MG63 (cell line): ENCODE results near the gene LIN28A. TPM values are rescaled to one million over a fixed set of nuclear protein-coding genes. Genes with fewer than 3 reads are reported as not detected.

Source experiments
- DNase-seq: peaks from one replicate; pipeline ENCODE4 v3.0.0-alpha.2; 2020
- H3K27me3 ChIP-seq: fragments of 250-450 bp; sonication (Bioruptor Pico); 2 replicates; pipeline ENCODE4 v1.5.1; 2020; ENCODE audit warnings: mild to moderate bottlenecking, moderate library complexity
- H3K36me3 ChIP-seq: fragments of 250-450 bp; sonication (Bioruptor Pico); 2 replicates; pipeline ENCODE4 v1.5.1; 2020; ENCODE audit warnings: mild to moderate bottlenecking, moderate library complexity
- H3K4me3 ChIP-seq: fragments of 250-450 bp; sonication (Bioruptor Pico); 2 replicates; pipeline ENCODE4 v1.5.1; 2020; ENCODE audit warnings: mild to moderate bottlenecking, moderate library complexity
- H3K9me3 ChIP-seq: fragments of 250-450 bp; sonication (Bioruptor Pico); 2 replicates; pipeline ENCODE4 v1.5.1; 2020; ENCODE audit warnings: mild to moderate bottlenecking, moderate library complexity
- total RNA-seq: library from RNA; depleted of rRNA; stranded (reverse); fragments of >200 nt; shearing (Covaris generic); gene quantifications from 2 replicates; pipeline ENCODE4 v1.2.3, GENCODE V29; 2014; ENCODE audit warnings: low replicate concordance

LIN28A gene
- total RNA-seq, 1 experiment from 2014 or later, result not detected

- no peak for DNase-seq
- no peaks in the 10 kb centered on the region for H3K36me3 ChIP-seq
- peaks cover 63% of the 10 kb centered on the region for H3K27me3 ChIP-seq
- no peak overlapping the region for H3K4me3 ChIP-seq
- H3K9me3 ChIP-seq, result no peaks in the 10 kb centered on the region
These were observed 1.7 kb downstream of the LIN28A start for GRCh38 chr1:26412180-26412840.

DNA sequence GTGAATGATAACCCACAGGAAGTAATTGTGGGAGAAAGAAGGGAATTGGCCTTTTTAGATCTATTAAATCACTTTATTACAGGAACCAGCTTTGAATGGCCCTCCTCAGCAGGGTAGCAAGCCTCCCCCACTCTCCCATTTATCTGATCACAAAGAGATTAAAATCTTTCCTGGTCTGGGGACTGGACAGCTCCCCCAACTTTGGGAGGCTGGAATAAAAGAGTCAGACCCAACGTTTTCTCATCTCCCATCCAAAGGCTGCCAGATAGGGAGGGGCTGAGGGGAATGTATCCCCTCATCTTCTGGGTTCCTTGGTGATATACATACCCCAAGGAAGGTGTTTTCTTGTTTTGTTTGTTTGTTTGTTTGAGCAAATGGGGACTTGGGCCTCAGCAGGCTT is 2.4 kb downstream of the LIN28A start:
- H3K27me3 ChIP-seq, result peaks cover 63% of the 10 kb centered on the region

GRCh38 chr1:26417111-26417759 is 6.6 kb downstream of the LIN28A start:
- no peaks in the 10 kb centered on the region for H3K9me3 ChIP-seq
- peaks cover 36% of the 10 kb centered on the region for H3K27me3 ChIP-seq
- H3K36me3 ChIP-seq, result no peaks in the 10 kb centered on the region
- H3K4me3 ChIP-seq, result no peak overlapping the region
- DNase-seq, result peak; percentile 54

More for the DNA sequence above, 2.4 kb downstream of the LIN28A start:
- no peaks in the 10 kb centered on the region for H3K9me3 ChIP-seq
- no peaks in the 10 kb centered on the region for H3K36me3 ChIP-seq
- no peak for DNase-seq
- no peak overlapping the region for H3K4me3 ChIP-seq

DNA sequence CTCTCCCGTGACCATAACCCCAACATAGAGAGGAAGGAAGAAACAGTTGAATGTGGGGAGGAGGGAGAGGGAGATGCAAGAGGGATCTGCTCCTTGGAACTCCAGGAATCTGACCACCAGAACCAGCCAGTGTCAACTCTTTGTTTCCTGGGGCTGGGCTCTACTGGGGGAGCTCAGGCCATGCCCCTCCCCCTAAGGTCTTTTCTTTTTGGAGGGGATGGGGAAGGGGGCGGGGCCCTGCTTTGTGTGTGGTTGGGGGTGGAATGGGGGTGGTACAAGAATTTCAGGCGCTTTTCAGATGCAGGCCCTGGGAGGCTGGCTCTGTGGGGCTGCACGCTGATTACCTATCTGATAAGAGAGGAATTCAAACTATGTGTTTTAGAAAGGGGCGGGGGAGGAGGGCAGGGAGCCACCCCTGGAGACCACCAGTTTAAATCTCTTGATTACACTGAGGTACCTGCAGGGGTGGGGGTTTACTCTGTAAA is 8.3 kb downstream of the LIN28A start:
- Histone ChIP-seq H3K4me3 (no peak overlapping the region), H3K9me3 (no peaks in the 10 kb centered on the region), H3K27me3 (peaks cover 29% of the 10 kb centered on the region), H3K36me3 (no peaks in the 10 kb centered on the region)
- no peak for DNase-seq

GRCh38 chr1:26419494-26419893 is 8.9 kb downstream of the LIN28A start:
- no peak for DNase-seq
- Histone ChIP-seq H3K4me3 (no peak overlapping the region), H3K27me3 (peaks cover 29% of the 10 kb centered on the region), H3K36me3 (no peaks in the 10 kb centered on the region), H3K9me3 (no peaks in the 10 kb centered on the region)

DNA sequence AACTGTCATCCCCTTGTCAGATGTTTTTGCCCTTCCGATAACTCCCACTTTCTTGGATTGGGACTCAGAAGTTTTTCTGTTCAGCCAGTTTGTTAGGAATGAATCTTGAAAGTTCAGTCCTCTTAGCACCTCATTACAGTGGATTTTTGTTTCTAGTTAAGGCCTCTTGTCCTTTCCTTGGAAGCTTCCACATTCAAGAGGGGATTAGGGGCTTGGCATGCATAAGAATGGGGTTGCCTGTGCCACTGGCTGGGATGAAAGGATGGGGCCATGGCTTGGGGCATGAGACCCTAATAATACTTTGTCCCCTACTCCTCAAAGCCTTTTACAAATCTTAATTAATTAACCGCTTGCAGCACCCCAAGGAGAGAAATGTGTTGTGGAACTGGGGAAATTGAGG is 19.1 kb downstream of the LIN28A start:
- no peak for DNase-seq
- Histone ChIP-seq H3K27me3 (peaks cover 8% of the 10 kb centered on the region), H3K9me3 (no peaks in the 10 kb centered on the region), H3K4me3 (no peak overlapping the region), H3K36me3 (peaks cover 3% of the 10 kb centered on the region)

DNA sequence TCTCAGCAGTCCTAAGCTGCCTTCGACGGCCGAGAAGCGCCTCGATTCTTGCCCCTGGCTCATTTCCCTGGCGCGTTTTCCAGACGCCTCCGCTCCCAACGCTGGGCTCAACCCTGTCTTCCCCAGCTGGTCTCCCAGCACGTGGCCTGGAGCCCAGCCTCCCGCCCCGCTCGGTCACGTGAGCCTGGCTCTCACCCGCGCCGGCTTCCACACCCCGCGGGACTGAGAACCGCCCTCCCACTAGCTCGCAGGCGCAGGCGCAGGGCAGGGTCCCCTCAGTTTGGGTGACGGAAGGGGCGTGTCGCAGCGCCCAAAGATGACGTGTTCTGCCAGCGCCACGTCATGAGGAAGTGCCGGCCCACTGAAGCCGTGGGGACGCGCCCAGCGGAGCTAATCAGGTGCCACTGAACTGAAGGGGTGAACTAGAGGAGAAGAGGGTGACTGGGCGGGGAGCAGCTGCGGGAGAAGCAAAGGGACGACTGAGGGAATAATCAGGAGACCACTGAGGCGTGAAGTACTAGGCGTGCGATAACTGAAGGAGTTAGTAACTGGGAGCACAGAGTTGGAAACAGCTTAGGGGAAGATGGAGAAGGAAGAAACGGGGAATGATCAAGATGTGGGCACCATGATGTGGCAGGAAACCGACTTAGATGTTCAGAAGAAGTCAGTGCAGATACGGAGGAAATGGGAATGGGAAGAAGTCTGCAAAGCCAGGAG is 21.5 kb downstream of the LIN28A start, which contains the start of gene DHDDS:
TSS of gene DHDDS (plus strand) at position 343 of the 717 bp plus-strand sequence. CDS start 625 bp downstream, outside the sequence.
- Histone ChIP-seq H3K36me3 (peaks cover 10% of the 10 kb centered on the region), H3K27me3 (no peaks in the 10 kb centered on the region), H3K9me3 (no peaks in the 10 kb centered on the region), H3K4me3 (peak within 1 kb of the TSS; percentile 67)
- DNase-seq, result peak; percentile 98

GRCh38 chr1:26432793-26433192 is 22.2 kb downstream of the LIN28A start:
- H3K36me3 ChIP-seq, result peaks cover 11% of the 10 kb centered on the region
- H3K9me3 ChIP-seq, result no peaks in the 10 kb centered on the region
- H3K4me3 ChIP-seq, result peak overlapping the region; percentile 67
- DNase-seq, result no peak
- no peaks in the 10 kb centered on the region for H3K27me3 ChIP-seq

DNA sequence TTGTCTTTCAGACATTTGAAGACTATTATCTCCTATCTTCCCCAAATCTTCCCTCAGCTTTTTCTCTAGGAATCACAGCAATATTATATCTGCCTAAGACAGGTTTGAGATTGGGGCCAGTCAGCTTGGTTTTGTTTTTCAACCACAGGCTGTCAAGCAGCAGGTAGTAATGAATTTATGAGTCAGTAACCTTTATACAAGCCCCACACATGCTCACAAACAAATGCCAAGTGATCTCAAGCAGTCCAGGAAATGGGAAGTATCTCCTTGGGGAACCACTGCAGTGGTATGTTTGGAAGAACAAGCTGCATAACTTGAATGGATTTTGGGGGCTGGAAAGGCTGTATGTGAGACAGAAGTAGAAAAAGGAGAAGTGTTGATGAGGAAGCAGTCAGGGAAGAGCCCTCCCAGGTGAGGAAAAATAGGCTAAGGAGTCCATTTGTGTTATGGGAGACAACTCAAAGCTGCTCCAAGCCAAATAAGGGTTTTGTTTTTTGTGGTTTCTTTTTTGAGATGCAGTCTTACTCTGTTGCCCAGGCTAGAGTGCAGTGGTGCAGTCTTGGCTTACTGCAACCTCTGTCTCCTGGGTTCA is 23.6 kb downstream of the LIN28A start:
- no peak for DNase-seq
- H3K36me3 ChIP-seq, result peaks cover 24% of the 10 kb centered on the region
- H3K4me3 ChIP-seq, result no peak overlapping the region
- no peaks in the 10 kb centered on the region for H3K27me3 ChIP-seq
- no peaks in the 10 kb centered on the region for H3K9me3 ChIP-seq

DNA sequence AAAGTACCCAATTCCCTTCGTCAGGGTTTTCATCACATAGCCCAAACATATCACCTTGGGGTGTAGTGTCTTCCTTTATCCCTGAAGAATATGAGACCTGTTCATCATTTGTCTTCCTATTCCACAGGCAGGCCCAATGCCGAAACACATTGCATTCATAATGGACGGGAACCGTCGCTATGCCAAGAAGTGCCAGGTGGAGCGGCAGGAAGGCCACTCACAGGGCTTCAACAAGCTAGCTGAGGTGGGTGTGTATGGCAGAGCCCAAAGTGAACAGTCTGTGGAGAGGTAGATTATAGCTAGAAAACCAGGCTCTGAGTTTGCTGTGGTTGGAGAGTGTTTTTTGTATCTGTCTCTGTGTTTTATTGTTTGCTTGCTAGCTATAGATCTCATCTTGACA is 27.4 kb downstream of the LIN28A start:
- Histone ChIP-seq H3K36me3 (peaks cover 47% of the 10 kb centered on the region), H3K4me3 (no peak overlapping the region), H3K27me3 (no peaks in the 10 kb centered on the region), H3K9me3 (no peaks in the 10 kb centered on the region)
- no peak for DNase-seq

GRCh38 chr1:26440259-26440658 is 29.6 kb downstream of the LIN28A start:
- no peak for DNase-seq
- Histone ChIP-seq H3K4me3 (no peak overlapping the region), H3K9me3 (no peaks in the 10 kb centered on the region), H3K36me3 (peaks cover 59% of the 10 kb centered on the region), H3K27me3 (no peaks in the 10 kb centered on the region)

DNA sequence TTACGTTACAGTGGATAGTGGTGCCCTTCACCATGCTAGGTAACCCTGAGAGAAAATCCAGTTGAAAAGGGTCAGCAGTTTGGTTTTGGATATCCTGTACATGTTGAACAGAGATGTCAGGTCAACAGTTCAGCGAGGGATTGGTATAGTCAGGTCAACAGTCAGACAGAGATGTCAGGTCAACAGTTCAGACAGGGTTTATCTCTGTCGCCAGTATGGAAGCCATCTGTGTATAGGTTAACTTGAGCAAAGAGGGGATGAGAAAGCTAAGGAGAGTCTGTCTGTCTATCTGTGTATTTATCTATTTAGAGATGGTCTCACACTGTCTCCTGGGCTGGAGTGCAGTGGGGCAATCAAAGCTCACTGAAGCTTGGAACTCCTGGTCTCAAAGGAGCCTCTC is 39.3 kb downstream of the LIN28A start:
- Histone ChIP-seq H3K36me3 (peaks cover 35% of the 10 kb centered on the region), H3K9me3 (no peaks in the 10 kb centered on the region)

GRCh38 chr1:26450908-26451307 is 40.3 kb downstream of the LIN28A start:
- DNase-seq, result no peak
- peaks cover 39% of the 10 kb centered on the region for H3K36me3 ChIP-seq
- no peaks in the 10 kb centered on the region for H3K9me3 ChIP-seq
- no peaks in the 10 kb centered on the region for H3K27me3 ChIP-seq
- H3K4me3 ChIP-seq, result no peak overlapping the region

More for the DNA sequence above, 39.3 kb downstream of the LIN28A start:
- H3K27me3 ChIP-seq, result no peaks in the 10 kb centered on the region
- H3K4me3 ChIP-seq, result no peak overlapping the region
- no peak for DNase-seq

DNA sequence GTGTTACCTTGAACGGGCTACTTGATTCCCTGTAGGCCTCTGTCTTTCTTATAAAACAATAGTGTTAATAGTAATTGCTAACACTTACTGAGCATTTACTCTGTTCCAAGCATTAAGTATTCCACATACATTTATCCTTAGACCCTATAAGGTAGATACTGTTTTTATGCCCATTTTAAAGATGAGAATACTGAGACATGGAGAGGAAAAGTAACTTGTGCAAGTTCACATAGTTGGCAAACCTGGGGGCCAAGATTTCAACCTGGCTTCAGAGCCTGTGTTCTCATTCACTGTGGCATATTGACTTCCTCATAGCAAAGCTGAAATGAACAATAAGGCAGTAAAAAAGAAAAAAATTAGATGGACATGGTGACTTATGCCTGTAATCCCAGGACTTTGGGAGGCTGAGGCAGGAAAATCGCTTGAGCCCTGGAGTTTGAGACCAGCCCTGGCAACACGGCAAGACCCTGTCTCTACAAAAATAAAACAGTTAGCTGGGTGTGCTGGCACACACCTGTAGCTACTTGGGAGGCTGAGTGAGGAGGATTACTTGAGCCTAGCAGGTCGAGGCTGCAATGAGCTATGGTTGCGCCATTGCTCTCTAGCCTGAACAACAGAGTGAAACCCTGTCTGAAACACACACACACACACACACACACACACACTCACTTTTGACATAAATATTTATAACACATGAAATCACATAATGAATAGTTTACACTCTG is 42.0 kb downstream of the LIN28A start:
- Histone ChIP-seq H3K27me3 (no peaks in the 10 kb centered on the region), H3K9me3 (no peaks in the 10 kb centered on the region), H3K36me3 (peaks cover 29% of the 10 kb centered on the region), H3K4me3 (no peak overlapping the region)
- no peak for DNase-seq

DNA sequence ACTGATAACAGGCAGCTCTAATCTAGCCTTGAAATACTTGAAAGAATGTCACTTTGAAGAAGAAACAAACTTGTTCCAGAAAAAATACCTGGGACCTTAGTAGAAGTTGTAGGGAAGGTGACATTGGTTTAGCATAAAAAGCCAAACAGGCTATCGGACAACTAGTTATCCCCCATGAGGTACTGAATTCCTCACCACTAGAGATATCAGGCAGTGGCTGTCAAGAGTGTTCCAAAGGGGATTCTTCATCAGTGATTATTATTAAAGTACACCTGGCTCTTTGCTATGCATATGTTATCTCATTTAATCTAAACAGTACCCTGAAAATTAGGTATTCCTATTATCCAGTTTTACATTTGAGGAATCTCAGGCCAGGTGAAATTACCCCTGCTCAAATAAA is 48.5 kb downstream of the LIN28A start:
- Histone ChIP-seq H3K27me3 (no peaks in the 10 kb centered on the region), H3K9me3 (no peaks in the 10 kb centered on the region), H3K36me3 (peaks cover 31% of the 10 kb centered on the region), H3K4me3 (no peak overlapping the region)
- DNase-seq, result no peak

GRCh38 chr1:26459573-26460031 is 49.0 kb downstream of the LIN28A start:
- no peaks in the 10 kb centered on the region for H3K27me3 ChIP-seq
- peaks cover 34% of the 10 kb centered on the region for H3K36me3 ChIP-seq
- no peak for DNase-seq
- no peak overlapping the region for H3K4me3 ChIP-seq
- no peaks in the 10 kb centered on the region for H3K9me3 ChIP-seq
